ENCODE data around the gene FCAMR. TPM values are rescaled to one million over a fixed set of nuclear protein-coding genes. Genes with fewer than 3 reads are reported as not detected.
A peak's percentile ranks its signal among the peaks of the same experiment; 100 is the strongest.

Gene FCAMR
- total RNA-seq, 4 donors from 2014 or later: not detected

DNA sequence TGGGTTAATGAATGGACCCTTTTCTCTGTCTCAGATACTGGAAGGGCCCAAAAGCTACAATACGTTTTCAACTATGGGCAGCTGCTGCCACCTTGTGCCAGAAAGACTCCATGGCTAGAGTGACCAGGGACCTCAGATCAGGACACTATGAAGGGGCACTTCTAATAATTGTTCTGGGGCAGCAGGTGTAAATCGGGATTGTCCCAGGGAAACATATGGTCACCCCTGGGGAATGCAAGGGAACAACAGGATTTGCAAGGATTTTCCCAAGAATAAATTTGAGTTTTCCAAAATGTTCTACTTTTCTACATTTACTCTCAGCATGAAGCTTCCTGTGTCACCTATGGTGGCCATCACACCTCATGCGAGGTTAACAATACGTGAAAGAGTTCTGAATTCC, 12.0 kb upstream of the FCAMR start:
- DNase-seq (ENCODE audit: low spot score) (no peak), ATAC-seq (ENCODE audit: low FRiP score) (no peak)
- TF ChIP-seq, protein P1, sequence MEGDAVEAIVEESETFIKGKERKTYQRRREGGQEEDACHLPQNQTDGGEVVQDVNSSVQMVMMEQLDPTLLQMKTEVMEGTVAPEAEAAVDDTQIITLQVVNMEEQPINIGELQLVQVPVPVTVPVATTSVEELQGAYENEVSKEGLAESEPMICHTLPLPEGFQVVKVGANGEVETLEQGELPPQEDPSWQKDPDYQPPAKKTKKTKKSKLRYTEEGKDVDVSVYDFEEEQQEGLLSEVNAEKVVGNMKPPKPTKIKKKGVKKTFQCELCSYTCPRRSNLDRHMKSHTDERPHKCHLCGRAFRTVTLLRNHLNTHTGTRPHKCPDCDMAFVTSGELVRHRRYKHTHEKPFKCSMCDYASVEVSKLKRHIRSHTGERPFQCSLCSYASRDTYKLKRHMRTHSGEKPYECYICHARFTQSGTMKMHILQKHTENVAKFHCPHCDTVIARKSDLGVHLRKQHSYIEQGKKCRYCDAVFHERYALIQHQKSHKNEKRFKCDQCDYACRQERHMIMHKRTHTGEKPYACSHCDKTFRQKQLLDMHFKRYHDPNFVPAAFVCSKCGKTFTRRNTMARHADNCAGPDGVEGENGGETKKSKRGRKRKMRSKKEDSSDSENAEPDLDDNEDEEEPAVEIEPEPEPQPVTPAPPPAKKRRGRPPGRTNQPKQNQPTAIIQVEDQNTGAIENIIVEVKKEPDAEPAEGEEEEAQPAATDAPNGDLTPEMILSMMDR (IDR thresholded peaks at IDR 0.05): no peak

DNA sequence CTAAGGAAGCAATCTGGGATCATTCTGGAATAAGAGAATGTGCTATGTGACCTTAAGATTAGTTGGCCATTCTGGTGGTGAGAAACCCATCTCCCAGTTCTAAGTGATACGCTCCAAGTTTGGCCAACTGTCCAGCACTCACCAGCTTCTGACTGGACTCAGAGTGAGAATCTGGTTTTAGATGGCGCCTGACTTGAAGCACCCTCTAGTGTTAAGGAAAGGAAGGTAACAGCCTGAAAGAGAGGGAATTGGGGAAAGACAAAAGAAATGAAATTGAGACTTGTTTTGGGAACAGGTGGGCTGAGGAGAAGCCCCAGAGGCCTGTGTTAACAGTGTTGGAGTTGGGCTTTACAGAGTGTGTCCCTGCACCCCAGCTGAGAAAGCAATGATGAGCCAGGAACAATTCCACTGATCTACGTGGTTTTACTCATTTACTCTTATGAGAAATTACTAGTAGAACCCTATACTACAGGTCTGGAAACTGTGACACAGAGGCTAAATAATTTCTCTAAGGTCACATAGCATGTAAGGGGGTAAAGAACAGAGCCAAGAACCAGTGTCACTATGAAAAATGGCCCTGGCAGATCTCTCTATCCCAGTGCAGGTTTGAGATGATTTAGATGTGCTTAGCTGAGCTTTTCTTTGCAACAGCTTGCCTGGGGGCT, 9.3 kb upstream of the FCAMR start:
- no peak for DNase-seq (ENCODE audit: low spot score)
- ATAC-seq (ENCODE audit: low FRiP score): peak; percentile 43
- TF ChIP-seq, protein P1 (IDR thresholded peaks at IDR 0.05): no peak

DNA sequence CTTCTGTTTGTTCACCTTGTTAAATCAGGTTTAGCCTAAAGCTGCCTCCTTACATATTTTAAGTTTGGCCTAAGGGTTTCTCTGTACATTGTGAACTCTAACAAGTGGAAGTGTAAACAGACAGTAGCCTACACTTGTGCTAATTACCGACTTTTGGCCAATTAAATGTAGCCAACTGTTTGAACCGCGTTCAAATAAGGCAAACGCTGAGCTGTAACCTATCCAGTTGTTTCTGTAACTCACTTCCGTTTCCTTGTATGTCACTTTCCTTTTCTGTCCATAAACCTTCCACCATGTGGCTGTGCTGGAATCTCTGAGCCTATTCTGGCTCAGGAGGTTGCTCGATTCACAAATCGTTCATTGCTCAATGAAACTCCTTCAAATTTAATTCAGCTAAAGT, 8.0 kb upstream of the FCAMR start:
- no peak for DNase-seq (ENCODE audit: low spot score)
- TF ChIP-seq, protein P1 (IDR thresholded peaks at IDR 0.05): no peak
- no peak for ATAC-seq (ENCODE audit: low FRiP score)

DNA sequence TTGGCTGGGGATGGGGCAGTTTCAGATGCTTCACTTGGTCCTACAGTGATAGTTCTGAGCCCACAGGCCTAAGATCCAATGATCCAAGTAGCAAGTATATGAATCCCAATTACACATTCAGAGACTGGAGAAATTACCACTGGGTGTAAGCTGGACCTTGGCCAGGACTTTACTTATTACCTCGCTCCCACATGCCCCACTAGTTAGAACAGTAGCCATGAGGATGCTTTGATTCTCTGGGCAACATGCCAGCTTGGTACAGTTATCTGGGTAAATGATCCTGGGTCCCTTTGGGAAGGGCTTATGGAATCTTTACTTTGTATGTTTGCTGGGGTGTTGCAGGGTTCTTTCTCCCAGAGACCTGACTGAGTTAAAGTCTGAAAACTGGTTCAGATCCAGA, 5.0 kb upstream of the FCAMR start:
- TF ChIP-seq, protein P1 (IDR thresholded peaks at IDR 0.05): no peak
- ATAC-seq (ENCODE audit: low FRiP score): no peak
- DNase-seq (ENCODE audit: low spot score): no peak

DNA sequence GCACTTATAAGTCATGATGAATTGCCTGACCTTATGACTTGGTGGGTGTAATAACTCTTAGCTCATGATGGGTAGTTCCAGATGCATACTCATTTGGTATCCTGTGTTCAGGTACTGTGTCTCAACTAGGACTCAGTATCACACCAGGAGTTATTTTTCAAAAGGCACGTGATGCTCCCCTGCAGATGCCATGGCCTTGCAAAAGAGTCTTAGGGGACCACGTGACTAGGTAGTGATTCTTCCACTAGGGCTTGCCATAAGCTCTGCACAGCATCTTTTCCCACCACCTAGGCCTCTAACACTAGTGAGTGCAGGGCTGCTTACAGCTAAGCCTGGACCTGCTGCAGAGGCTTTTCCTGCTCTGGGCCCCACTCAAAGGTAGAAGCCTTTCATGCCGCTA, 3.9 kb upstream of the FCAMR start:
- DNase-seq (ENCODE audit: low spot score) (no peak), ATAC-seq (ENCODE audit: low FRiP score) (no peak)
- TF ChIP-seq, protein P1 (IDR thresholded peaks at IDR 0.05): no peak

DNA sequence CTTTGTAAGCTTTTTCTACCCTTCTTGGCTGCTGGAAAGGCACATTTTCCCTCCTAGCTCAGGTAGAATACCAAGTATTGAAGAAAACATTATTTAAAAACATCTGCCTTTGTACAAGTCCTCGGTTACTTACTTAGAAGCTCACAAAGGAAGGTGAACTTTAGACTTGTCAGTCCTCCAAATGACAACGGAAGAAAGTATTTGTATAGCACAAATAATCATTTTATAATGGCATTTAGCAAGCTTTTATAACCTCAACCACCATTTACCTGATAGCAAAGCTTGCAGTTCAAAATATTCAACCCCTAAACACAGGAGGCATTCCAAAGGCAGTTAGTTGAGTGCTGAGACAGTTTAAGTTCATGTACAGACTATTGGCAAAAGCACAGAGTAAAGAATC, 2.5 kb upstream of the FCAMR start:
- TF ChIP-seq, protein P1 (IDR thresholded peaks at IDR 0.05): no peak
- ATAC-seq (ENCODE audit: low FRiP score): no peak
- DNase-seq (ENCODE audit: low spot score): no peak

DNA sequence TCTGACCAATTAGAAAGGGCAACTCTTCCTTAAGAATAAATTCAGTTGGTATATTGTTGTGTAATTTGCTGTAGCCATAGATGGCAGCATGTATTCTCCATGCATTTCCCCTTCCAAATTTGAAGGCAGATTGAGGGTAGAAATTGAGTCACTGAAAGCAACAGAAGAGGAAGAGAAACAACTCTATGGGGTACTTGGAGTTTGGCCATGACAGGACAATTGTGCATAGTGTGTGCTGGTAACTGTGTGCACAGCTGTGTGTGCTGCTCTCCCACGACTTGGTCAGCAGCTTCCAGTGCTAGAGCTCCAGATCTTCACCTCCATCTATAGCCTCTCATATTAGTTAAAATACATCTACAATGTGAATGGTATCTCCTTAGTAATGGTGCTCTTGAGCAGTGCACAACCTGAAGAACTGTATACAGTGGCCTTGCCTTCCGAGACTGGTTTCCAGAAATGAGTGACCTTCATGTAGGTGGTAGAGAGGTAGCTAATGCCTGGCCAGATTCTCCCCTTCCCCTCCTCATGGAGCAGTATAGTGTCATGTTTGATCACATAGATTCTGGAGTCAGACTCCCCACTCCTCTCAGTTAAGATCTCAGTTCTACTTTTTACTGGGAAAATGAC, 882 bp upstream of the FCAMR start:
- TF ChIP-seq, protein P1 (IDR thresholded peaks at IDR 0.05): no peak
- no peak for ATAC-seq (ENCODE audit: low FRiP score)
- DNase-seq (ENCODE audit: low spot score): no peak

Measured in omental fat pad (tissue), 4 donors.